Glutamatergic neuron (in vitro differentiated cells): Measurements from ENCODE around the gene RAB31. TPM values are rescaled to one million over a fixed set of nuclear protein-coding genes. Genes with fewer than 3 reads are reported as not detected.

Experiments
- DNase-seq: peaks from one replicate; pipeline ENCODE4 v3.0.0; 2022
- H3K27ac Mint-ChIP-seq: one replicate; pipeline ENCODE4 v1.8.0; 2020; ENCODE audit warnings: mild to moderate bottlenecking, mixed read lengths, inconsistent platforms; ENCODE audit not compliant: unreplicated experiment
- H3K27me3 Mint-ChIP-seq: one replicate; pipeline ENCODE4 v1.8.0; 2020; ENCODE audit warnings: mild to moderate bottlenecking, moderate library complexity, mixed read lengths, inconsistent platforms; ENCODE audit not compliant: unreplicated experiment
- H3K36me3 Mint-ChIP-seq: one replicate; pipeline ENCODE4 v1.8.0; 2020; ENCODE audit warnings: mild to moderate bottlenecking, mixed read lengths, inconsistent platforms; ENCODE audit not compliant: unreplicated experiment
- H3K4me1 Mint-ChIP-seq: one replicate; pipeline ENCODE4 v1.8.0; 2020; ENCODE audit warnings: mild to moderate bottlenecking, low read depth, mixed read lengths, inconsistent platforms; ENCODE audit not compliant: unreplicated experiment
- H3K4me3 Mint-ChIP-seq: one replicate; pipeline ENCODE4 v1.8.0; 2020; ENCODE audit warnings: mild to moderate bottlenecking, mixed read lengths, inconsistent platforms; ENCODE audit not compliant: unreplicated experiment
- H3K9me3 Mint-ChIP-seq: one replicate; pipeline ENCODE4 v1.8.0; 2020; ENCODE audit warnings: mild to moderate bottlenecking, moderate library complexity, mixed read lengths, inconsistent platforms; ENCODE audit not compliant: unreplicated experiment
- CTCF ChIP-seq: fragments of 200-600 bp; sonication (generic); IDR thresholded peaks from one replicate; pipeline ENCODE4 v1.5.0; 2021; ENCODE audit not compliant: partially characterized antibody, unreplicated experiment
- total RNA-seq: library from RNA; stranded (reverse); fragmentation: NEBNext Ultra II Directional; extraction: Animal tissue kit (Norgen Biotek cat#: 25700); gene quantifications from one replicate; pipeline ENCODE4 v1.2.1, GENCODE V29; 2021; ENCODE audit not compliant: unreplicated experiment

The RAB31 gene
- total RNA-seq, 1 donor from 2014 or later = 4.1 TPM

DNA sequence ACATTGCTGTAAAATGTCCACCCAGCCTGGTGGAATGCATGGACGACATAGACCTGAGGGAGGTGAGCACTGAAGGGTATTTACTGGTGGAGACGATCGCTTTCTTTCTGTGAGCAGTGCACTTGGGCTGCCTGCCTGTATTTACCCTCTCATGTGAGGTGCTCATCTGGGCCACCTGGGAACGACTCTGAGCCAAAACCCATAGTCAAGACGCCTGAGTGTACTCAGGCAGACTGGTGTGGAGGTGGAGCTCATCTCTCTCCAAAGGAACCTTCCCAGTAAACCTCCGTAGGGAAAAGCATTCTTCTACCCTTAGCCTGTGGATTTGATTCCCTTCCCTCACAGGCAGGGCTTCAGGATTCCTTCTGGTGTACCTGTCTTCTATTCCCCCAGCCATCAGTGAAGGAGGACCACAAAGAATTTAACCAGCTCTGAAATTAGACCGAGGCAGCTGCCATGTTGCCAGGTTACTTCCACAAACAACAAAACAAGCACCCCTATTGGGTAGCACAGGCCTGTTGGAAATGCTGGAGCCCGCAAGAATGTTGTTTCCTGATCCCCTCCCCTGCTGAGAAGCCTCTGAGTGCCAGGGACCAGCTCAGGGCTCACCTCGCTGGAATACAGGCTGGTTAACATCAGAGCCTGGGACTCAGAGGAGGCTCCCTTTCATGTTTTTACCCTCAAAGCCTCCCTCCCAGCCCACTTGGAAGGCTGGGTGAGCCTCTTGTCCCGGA is 130.2 kb downstream of the RAB31 start:
- TF ChIP-seq CTCF = no peak
- DNase-seq = no peak
- Mint-ChIP-seq H3K9me3 (peaks cover 3% of the 10 kb centered on the region), H3K27me3 (peaks cover 8% of the 10 kb centered on the region), H3K4me1 (peaks cover 15% of the 10 kb centered on the region), H3K27ac (no peak overlapping the region), H3K4me3 (no peak overlapping the region), H3K36me3 (peaks cover 15% of the 10 kb centered on the region)

DNA sequence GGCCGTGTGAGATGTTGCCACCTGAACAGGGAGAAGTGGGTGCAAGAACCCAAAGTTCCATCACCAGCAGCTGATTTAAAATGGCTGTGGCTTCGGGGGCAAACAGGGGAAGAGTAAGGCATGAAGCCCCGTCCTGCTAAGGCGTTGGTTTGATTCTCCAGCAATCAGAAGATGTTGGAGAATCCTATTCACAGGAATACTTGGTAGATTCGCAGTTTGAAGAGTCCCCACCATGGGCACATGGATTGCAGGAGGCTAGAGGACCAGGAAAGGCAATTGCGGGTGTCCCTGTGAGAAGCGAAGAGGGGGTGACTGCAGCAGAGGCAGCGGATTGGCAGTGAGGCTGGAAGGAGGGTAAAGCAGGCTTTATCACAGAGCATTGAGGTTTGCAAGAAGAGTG is 131.1 kb downstream of the RAB31 start:
- peaks cover 5% of the 10 kb centered on the region for H3K9me3 Mint-ChIP-seq
- no peak overlapping the region for H3K27ac Mint-ChIP-seq
- no peak for DNase-seq
- H3K27me3 Mint-ChIP-seq = peaks cover 8% of the 10 kb centered on the region
- TF ChIP-seq CTCF = no peak
- H3K36me3 Mint-ChIP-seq = peaks cover 15% of the 10 kb centered on the region
- peaks cover 21% of the 10 kb centered on the region for H3K4me1 Mint-ChIP-seq
- H3K4me3 Mint-ChIP-seq = no peak overlapping the region

DNA sequence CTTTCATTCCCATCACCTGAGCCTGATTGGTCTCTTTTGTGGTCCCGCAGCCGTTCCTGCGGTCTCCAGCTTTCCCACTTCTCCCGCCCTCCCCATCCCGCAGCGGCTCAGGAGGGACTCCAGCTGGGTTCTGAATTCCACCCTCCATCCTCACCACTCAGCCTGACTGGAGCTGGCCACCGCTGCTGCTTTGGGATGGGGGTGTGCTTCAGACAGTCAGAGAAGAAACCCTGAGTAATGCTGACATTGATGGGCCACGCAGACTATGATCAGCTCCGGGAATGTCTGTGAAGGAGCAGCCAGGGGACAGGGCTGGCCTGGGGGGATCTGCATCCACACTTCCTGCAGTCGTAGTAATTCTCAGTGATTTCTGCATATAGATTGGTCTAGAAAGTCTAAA is 131.8 kb downstream of the RAB31 start:
- no peak for DNase-seq
- Mint-ChIP-seq H3K4me1 (peaks cover 26% of the 10 kb centered on the region), H3K4me3 (no peak overlapping the region), H3K27ac (no peak overlapping the region), H3K27me3 (peaks cover 8% of the 10 kb centered on the region), H3K36me3 (peaks cover 15% of the 10 kb centered on the region), H3K9me3 (peaks cover 6% of the 10 kb centered on the region)
- TF ChIP-seq CTCF = no peak

DNA sequence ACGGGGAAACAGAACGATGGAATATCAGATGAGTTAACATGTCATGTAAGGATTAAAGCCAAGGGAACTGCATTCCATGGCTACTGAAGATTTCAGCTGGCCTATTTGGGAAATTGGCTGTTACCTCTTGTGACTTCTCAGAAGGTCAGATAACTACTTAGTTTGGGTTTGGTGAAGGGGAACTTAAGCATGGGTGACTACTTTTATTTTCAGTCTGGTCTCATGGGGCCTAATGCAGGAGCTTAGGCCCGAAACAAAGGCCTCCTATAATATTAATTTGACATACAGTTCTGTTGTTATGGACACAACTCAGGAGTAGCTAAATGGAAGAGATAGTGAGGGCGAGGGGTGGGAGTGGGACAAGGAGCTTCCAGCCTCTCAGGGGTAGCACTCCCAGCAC is 133.7 kb downstream of the RAB31 start:
- TF ChIP-seq CTCF = no peak
- no peak overlapping the region for H3K4me3 Mint-ChIP-seq
- no peak overlapping the region for H3K27ac Mint-ChIP-seq

DNA sequence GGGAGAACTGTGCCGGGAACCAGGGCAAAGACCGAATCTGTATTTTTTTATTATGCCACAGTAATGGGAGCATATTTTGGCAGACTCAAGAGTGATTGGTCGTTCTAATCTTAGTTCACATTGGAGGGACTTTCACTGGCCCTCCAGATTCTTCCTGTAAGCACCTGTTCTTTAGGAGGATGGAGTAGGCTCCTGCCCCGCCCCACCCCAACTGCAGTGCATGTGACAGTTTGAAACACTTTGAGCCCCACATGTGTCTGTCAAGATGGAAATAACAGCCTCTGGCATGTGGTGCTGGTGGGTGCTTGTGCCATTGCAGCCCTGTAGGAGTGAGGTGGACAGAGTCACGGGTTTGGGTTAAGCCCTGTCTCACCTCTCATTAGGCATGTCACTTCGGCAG is 134.3 kb downstream of the RAB31 start:
- DNase-seq = no peak
- Mint-ChIP-seq H3K27ac (no peak overlapping the region), H3K4me3 (no peak overlapping the region), H3K9me3 (peaks cover 13% of the 10 kb centered on the region), H3K27me3 (peaks cover 7% of the 10 kb centered on the region), H3K36me3 (peaks cover 15% of the 10 kb centered on the region), H3K4me1 (peaks cover 21% of the 10 kb centered on the region)
- no peak for TF ChIP-seq CTCF

More for the DNA sequence above, 133.7 kb downstream of the RAB31 start:
- no peak for DNase-seq
- H3K36me3 Mint-ChIP-seq = peaks cover 15% of the 10 kb centered on the region
- peaks cover 15% of the 10 kb centered on the region for H3K4me1 Mint-ChIP-seq
- peaks cover 7% of the 10 kb centered on the region for H3K27me3 Mint-ChIP-seq
- peaks cover 8% of the 10 kb centered on the region for H3K9me3 Mint-ChIP-seq
